Esophagus mucosa (tissue), 1 donor: ENCODE results near the gene TCF4. TPM values are rescaled to one million over a fixed set of nuclear protein-coding genes. Genes with fewer than 3 reads are reported as not detected.
"Not testable (repeated sequence)": the region's sequence is repeated elsewhere in the genome, so short reads cannot be mapped to it uniquely, and the experiment has no call there.

ENCODE experiments used
- ATAC-seq: fragments of 200-7000 bp; cut with Tn5 transposase; one replicate; pipeline ENCODE4 v1.9.1; 2020
- total RNA-seq: library from RNA; stranded (reverse); gene quantifications from one replicate; pipeline ENCODE4 v1.2.4, GENCODE V29; 2023
- donor health status: DM: yes; HTN: yes; CAD: no.

The TCF4 gene
- total RNA-seq, 1 donor from 2014 or later = 25.1 TPM

DNA sequence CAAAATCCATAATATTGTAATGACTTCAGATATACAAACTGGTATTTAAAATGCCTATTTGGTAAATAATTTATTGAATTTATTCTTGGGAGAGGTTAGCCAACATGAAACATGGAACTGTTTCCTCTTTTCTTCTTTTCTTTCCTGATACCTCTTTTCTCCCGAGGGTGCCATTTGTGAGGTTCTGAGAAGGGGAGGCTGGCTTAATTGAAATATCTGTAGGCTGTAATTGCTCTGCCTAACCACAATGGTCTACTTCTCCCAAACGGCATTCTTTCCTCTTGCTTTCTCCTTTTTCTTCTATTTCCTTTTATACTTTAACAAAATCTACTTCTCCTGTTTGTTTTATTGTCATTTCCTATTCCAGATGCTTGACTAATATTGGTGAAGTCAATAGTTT is 114.9 kb downstream of the TCF4 start:
- ATAC-seq = no peak

DNA sequence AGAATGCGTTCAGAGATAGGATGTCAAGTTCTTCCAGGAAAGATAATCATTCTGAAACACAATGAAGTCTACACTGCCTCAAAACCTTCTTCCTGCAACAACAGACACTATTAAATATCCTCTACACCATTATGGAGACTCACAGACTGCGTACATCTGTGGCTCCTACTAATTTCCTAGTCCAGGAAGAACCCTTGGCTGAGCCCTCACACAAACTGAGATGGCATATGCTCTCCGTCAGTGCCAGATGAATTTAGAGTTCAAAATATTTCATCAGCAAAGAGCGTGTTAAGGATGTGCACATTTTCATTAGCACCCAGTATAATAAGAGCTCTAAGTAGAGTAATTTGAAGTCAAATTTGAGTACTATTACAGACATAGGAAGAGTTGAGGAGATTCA is 117.2 kb downstream of the TCF4 start:
- no peak for ATAC-seq

DNA sequence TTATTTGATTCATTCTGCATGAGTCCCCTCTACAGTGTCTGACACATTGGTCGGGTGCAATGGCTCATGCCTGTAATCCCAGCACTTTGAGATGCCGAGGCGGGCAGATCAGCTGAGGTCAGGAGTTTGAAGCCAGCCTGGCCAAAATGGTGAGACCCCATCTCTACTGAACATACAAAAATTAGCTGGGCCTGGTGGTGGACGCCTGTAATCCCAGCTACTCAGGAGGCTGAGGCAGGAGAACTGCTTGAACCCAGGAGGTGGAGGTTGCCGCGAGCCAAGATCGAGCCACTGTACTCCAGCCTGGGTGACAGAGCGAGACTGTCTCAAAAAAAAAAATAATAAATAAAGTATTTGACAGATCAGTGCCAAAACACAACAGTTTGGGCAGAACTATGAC is 118.9 kb downstream of the TCF4 start:
- ATAC-seq = not testable (repeated sequence)

DNA sequence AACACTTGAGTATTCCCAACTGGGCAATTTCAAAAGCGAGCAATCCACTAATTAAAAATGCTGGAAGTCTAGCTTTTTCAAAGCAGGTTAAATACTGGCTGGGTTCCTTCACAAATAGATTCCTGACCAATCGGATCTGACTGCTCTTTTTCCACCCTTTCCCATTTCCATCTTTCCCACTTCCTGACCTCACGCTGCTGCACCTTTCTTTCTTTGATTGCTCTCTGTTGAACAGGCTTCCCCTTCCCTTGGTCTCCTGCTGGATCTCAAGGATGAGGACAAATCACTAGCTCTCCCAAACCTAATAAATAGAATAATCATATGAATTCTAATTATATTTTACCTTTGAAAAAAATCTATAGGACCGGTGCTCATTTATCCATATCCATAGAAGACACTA is 121.2 kb downstream of the TCF4 start:
- no peak for ATAC-seq

DNA sequence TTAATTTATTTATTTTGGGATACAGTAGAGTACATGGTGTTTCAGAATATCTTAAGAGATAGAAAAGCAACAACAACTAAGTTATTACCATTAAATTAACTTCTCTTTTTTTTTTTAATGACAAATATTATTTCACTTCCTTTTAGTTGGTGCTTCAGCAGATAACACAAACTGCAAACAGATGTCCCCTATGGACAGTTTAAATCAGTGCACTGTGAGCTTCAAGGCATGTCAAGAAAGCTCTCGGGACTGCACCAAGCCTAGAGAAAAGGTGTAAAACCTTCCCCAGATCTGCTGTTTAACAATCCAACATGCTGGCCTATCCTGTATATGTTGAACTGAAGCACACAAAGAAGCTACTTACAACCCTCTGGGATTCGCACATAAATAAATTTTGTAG is 122.7 kb downstream of the TCF4 start:
- ATAC-seq = no peak

DNA sequence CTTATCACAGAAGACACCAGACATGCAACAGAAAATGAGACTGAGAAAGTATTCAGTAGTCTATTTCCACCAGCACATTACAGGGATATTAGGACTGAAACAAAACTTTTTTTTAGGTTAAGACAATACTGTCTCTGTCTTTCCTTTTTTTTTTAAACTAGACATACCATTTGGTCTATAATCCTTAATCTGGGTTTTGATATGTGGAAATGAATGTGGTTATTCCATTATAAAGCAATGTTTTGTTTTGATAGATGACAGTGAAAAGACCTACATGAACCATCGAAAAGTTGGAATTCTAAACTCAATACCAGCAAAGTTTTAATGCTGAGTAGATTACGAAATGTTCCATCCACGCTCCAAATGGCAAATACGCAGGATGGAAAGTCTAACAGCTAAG is 123.4 kb downstream of the TCF4 start:
- ATAC-seq = no peak

DNA sequence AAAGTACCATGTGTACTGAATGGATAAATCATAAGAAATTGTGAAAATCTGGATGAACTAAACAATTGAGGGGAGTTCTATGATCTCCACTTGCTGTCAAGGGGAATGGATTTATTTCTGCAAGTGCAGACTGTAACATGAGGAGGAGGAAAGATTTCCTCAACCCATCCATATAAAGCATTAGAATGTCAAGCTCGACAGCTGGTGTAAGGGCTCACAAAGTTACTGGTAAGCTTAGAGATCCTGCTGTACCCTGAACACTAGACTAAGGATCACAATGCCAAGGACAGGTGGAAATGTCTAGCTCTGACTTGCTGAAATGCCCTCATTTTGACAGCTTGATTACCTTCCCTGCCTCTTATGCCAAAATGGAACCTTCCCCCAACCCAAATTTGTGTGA is 125.3 kb downstream of the TCF4 start:
- ATAC-seq = no peak

DNA sequence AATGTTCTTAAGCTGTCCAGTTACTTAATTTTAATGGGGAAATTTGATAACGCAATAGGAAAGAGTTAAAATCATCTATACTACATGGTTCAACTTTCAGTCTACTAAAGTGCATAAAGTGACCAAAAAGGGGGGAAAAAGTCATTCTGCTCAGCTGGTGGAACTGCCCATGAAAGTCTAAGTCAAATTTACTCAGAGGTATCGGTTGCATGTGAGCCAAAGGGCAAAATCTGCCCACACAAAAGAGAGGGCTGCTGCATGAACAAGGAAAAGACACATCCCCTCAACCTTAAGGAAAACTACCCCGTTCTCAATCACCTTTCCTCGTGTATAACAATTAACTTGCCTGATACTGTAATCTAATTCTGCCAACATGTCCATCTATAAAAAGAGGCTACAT is 126.1 kb downstream of the TCF4 start:
- ATAC-seq = no peak

DNA sequence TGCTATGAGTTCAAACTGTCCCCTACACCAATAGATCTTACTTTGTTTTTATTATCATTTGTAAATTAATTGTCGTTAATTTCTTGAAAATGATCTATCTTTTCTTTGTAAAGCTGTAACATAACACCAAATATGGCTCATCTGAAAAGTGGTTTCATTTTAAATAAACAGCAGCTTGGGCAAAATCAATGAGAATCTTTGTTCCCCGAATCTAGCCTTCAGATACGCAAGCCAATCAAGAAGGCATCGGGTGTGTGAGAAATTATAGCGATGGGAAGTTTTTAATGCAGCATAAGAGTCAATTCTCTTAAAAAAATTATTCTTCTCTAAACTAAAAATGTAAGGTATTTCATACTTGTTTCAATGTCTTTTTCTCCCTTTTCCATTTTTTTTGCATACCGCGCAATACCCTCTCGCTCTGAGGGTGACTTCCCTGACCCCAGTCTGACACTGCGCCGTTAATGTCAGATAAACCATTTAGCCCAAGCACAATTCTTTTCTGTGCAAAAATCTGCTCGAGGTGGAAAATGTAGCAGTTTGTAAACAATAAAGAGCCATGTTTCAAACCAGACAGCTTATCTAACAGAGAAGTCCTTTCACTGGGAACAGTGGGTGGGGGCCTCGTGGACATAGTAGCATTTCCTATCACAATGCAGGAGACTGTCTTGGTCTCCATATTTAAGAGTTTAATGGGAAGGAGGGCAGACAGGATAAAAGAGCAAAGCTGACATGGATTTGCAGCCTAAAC is 129.4 kb downstream of the TCF4 start:
- no peak for ATAC-seq

DNA sequence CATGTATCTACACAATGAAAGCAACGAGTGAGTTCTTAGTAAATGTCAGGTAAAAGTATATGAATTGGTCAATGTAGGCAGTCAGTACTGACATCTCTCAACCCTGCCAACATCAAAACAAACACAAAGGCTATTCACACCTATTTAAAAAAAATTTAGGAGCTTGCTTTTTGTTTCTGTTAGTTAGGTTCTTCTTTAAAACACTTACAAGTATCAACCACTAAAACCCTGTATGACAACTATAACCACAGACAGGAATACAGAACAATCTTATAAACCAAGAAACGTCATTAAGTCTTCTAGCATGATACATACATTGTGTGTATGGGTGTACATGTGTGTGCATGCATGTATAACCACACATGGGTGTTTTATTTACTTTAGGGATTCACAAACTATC is 131.0 kb downstream of the TCF4 start:
- no peak for ATAC-seq

DNA sequence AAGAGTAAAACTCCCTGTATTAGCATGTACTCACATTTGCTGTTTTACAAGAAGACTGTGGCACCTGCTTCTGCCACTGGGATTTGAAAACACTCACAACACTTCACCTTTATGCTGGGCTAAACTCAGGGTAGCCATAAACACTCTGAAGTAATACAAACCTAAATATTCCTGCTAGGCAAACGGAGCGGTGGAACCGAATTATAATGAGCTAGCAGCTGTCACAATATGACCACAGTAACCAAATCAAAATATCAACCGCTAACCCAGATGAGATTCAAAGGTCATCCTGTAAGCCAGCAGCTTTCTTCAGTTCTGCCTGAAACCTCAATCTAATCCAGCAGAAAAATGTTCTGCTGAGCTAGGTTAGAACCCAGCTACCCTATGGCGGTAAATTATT is 132.1 kb downstream of the TCF4 start:
- ATAC-seq = no peak

DNA sequence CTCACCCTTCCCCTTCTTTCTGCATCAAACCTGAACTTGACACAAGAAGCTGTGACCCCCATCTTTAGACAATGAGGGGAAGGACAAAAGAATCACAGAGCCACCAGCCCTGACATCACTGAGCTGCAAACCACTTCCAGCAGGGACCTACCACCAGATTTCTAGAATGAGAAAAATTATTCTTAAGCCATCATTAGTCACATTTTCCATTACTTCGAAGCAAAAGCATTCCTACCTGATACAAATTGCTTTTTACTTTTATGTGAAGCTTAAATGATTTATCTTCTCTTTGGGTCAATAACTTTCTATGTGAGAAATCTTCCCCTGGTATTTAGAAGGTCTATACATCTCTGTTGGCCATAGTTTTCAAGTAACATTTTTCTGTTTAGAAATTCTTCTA is 134.8 kb downstream of the TCF4 start:
- no peak for ATAC-seq

DNA sequence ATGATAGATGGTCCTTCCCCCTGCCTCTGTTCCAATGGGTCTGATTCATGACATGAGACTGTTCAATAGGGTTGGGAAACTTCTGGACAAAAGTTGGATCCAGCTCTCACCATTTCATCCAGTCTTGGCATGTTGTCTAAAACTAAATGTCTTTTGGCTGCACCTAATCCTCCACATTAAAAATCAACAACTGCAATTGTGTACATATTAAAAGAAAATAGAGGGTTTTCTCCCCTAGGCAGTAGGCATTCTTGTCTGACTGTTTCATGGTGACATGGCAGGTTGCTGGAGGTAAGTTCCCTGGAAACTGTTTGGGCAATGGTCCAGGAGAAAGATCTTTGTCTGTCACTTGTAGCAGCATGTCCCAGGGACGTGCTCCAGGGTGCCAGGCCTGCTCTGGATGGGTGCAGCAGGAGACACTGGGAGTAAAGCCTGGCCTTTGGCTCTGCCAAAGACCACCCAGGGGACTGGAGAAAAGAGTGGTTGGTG is 135.8 kb downstream of the TCF4 start:
- peak; percentile 92 for ATAC-seq

DNA sequence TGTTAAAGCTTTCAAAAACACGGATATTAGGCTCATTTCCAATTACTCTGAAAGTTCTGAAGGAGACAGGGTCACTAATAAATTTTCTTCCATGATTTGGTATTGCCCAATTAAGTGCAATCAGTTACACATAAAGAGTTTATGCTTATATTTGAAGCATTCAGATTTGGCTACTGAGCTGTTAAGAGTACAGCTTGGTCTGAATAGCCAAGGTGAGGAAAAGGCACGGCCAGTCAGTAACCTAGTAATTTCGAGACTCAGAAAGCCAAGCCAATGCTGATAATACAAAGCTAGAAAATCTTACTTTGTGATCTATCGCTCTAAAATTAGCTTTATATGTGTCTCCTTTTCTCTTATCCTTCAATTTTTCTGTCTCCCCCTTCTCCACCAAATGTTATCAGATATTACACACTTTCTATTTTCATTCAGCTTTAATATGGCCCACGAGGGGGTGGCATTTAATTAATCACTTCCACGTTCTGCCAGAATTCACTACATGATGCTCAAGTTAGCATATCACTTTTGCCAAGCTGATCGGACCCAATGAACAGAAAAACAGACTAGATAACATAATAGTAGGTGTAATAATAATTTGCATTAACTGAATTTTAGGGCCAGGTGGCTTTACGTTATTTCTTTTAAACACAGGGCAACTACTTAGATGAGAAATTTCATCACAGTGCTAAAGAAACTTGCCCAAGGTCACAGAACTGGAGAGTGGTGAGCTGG is 138.4 kb downstream of the TCF4 start:
- ATAC-seq = no peak

DNA sequence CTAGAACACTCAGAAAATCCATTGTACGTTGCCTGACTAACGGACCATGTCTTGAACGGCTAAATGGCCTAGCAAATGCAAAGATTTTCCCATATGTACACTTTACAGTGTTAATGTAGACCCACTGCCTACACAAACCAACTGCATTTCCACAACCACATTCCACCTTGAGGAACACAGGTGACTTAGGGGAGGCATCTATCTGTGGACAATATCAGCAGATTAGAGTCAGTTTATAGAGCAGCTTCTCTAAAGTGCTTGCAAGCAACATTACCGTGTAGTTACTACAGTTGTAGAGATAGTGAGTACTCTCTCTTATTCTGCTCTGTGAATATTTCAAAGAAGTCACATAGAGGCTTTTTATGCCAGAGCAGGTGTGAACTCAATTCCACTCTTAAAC is 139.6 kb downstream of the TCF4 start:
- no peak for ATAC-seq

DNA sequence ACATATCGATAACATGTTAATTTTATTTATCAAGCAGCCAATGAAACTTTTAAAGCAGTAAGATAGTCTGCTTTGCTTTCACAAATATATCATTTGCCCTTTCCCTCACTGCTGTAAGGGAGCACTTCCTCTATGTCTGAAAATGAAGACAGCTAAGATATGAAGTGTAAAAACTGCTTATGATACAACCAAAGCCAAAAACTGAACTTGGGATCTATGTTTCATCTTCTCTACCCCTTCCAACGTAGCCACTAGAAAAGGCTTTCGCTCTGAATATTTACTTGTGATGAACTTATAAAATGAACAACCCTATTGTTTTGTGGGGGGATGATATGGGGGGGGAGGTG is 140.3 kb downstream of the TCF4 start:
- no peak for ATAC-seq

DNA sequence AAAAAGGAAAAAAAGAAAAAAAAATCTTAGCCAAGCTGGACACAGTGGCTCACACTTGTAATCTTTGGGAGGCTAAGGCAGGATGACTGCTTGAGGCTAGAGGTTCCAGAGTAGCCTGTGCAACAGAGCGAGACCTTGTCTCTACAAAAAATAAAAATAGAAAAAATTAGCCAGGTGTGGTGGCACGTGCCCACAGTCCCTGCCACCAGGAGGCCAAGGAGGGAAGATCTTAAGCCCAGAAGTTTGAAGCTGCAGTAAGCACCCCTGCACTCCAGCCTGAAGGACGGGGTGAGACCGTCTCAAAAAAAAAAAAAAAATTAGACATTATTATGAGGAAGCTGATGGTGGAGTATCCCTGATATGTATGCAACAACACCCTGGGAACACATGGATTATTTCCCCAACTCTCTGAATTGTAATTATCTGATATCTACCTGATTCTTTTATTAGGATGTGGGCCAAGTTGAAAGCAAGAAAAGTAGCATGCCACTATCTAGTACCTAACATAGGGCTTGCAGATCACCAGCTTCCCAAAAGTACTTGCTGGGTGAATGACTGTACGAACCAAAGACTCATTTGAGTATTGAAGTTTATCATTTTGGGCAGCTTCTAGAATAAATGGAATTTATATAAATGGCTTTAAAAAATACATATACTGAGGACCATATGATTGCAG is 140.9 kb downstream of the TCF4 start:
- no peak for ATAC-seq

DNA sequence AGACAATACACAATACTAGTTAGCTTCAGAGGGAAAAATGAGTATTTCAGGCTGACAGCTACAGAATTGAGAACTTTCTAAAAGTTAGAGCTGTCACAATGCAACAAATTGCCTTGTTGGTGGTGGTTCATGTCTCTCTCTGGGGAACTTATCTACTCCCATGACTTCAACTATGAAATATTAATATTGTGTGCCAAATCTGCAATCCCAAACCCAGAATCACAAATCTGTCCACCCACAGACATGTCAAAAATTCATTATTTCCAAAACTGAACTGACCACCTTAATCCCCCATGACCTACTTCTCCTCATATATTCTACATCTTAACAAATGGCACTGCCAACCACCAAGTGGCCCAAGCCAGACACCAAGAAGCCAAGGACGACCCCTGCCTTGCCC is 143.5 kb downstream of the TCF4 start:
- ATAC-seq = no peak

DNA sequence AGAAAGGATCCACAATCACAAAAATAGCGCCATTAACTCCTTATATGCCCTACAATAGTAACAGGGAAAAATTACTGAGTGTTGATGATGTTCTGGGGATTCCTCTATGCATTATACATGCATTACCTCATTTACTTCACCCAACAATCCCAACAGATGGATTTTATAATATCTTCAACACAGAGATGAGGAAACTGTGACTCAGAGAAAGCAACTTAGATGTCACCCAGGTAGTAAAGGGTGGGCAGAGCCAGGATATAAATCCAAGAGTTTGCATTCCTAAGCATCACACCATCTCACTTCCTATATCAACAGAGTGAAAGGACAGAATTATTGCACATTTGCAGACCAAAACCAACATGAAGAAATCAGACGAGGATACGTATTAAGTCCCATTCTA is 144.2 kb downstream of the TCF4 start:
- no peak for ATAC-seq

DNA sequence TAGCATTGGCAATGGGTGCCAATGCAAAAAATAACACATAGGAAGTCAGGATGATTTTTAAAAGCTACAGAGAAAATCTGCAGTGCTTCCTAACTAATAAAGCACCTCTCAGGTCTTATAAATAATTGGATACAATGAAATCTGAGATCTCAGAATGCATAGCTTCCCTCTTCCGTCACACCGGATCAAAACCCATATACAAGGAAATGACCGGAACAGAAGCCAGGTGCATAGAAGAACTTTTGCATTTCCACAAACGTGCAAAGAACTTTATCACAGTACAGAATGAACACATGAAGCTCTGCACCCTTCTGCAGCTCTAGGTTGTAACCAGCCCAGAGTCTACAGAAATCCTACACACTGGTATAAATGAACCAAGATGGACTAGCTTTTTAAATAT is 145.4 kb downstream of the TCF4 start:
- no peak for ATAC-seq

DNA sequence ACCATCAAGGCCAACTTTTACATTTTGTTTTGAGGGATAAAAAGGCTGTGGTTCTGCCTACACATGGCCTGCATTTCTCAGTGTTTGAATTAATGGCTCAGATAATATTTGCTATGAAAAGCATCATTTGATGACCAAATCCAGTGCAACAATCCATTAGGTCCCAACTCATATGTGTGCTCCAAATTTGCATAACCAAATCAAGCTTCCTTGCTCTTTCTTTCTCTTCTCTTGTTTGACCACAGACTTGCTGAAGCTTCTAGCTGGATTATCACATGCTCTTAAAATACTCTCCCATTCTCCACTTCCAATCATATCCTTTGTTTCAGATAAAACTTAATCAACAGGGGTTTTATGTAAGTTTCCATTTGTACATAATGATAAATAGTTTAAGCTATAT is 147.0 kb downstream of the TCF4 start:
- ATAC-seq = no peak

DNA sequence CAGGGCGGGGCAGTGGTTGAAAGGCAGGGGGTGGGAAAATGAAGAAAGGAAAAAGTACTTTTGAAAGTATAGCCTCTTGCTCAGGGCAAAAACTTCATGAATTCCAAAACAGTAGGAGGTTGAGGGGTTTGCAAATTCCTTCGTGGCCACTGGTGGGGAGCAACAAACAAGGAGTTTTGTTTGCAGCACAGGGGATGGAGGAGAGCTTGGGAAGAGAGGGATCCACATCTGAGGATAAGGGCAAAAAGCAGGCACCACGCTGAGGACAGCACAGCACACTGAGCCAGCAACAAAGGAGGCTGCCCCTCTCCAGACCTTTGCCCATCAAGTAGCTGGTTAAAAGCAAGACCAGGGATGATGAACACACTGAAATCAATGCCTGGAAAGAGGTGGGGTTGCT is 148.9 kb downstream of the TCF4 start:
- no peak for ATAC-seq

DNA sequence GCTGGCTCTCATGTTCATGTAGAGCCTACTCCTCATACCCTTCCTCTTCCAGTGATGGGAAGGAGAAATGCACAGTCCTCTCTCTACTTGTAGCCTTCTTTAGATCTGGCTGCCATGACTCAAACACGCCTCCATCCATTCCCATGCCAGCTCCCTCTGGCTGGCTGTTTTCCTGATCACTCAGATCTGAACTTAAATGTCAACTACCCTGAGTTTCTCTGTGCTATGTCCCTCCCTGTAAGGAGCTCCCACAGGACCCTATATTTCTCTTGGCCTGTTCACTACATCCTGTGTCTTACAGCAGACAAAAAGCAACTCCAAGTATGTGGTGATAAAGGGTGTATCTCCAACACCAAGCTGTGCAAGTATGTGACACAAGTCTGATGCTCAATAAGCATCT is 152.4 kb downstream of the TCF4 start:
- no peak for ATAC-seq

DNA sequence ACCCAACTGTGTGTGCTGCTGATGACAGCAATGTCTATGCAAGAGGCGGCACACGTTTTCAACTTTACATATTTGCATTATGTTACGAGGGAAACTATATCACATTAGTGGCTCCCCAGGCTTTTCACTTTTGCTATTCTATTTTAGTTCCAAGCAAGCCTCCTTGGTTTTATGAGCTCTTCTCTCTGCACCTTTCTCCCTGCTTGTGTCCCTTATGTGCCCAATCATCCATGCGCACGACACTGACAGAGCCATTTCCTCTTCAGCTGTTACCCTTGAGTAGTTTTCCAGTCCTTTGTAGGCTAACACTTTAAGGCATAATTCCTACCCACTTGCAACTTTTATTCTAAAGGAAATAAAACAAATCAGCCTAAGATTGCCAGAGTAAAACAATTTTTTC is 154.3 kb downstream of the TCF4 start:
- no peak for ATAC-seq
